Activated naive CD4-positive, alpha-beta T cell treated with anti-CD3 and anti-CD28 coated beads for 36 hours (primary cell): ENCODE results near the gene ERC2. TPM values are rescaled to one million over a fixed set of nuclear protein-coding genes. Genes with fewer than 3 reads are reported as not detected.
A peak's percentile ranks its signal among the peaks of the same experiment; 100 is the strongest.

Experiments
- CTCF ChIA-PET: fragments of 350-600 bp; sonication (Branson Sonifier 250); formaldehyde crosslinking; loops from one replicate; lab custom pipeline; 2021; ENCODE audit warnings: antibody characterized with exemption; lab: Charles Lee
- DNase-seq: peaks from one replicate; pipeline ENCODE4 v3.0.0-alpha.2; 2020
- H3K27ac Mint-ChIP-seq: one replicate; pipeline ENCODE4 v1.8.0; 2021; ENCODE audit warnings: mild to moderate bottlenecking, mixed read lengths
- H3K27me3 Mint-ChIP-seq: one replicate; pipeline ENCODE4 v1.8.0; 2021; ENCODE audit warnings: low read depth, mixed read lengths
- H3K36me3 Mint-ChIP-seq: one replicate; pipeline ENCODE4 v1.8.0; 2021; ENCODE audit warnings: low read depth, mixed read lengths
- H3K4me1 Mint-ChIP-seq: one replicate; pipeline ENCODE4 v1.8.0; 2021; ENCODE audit warnings: low read depth, mixed read lengths
- H3K4me3 Mint-ChIP-seq: one replicate; pipeline ENCODE4 v1.8.0; 2021; ENCODE audit warnings: mild to moderate bottlenecking, moderate library complexity, mixed read lengths
- H3K9me3 Mint-ChIP-seq: one replicate; pipeline ENCODE4 v1.8.0; 2021; ENCODE audit warnings: mixed read lengths
- intact Hi-C: fragments of 100-400 bp; cut with micrococcal nuclease; formaldehyde crosslinking; loops from one replicate; pipeline ENCODE4 v1.15.1; 2023
- total RNA-seq, 2 experiments: library from RNA; stranded (reverse); gene quantifications; one replicate each; pipeline ENCODE4 v1.2.3, GENCODE V29; 2021

ERC2 gene
- total RNA-seq, 2 experiments from 2014 or later = 0.12 TPM; not detected in 1

DNA sequence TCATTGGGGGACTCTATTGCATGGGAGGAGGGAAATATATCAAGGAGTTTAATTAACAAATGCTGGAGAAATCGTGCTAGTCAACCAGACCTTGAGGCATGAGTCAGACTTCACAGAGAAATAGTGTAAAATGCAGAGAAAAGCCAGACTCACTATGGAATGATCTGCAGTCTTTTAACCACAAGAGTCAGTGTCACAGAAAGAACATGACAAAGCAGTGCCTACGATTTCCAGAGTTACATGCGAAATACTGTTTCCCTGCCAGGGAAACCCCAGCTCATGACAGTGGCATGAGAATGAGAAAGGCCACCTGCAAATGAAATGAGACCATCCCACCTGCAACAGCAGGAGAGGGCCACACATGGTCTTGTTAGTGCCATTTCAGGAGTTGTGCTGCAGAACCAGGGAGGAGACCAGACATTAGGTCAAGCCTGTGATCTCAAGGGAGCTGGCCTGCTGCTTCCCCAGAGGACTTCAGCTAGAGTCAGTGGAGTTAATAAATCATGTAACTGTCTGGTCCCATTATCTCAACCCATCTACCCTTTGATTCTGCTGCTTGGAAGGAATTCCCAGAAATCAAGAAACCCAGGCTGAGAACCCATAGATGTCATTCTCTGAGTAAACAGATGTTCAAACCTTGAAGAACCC lies 79.0 kb downstream of the ERC2 start:
- Mint-ChIP-seq H3K9me3 (no peaks in the 10 kb centered on the region), H3K4me1 (peaks cover 18% of the 10 kb centered on the region), H3K27ac (peak overlapping the region; percentile 61), H3K36me3 (no peaks in the 10 kb centered on the region), H3K27me3 (peaks cover 9% of the 10 kb centered on the region), H3K4me3 (no peak overlapping the region)
- intact Hi-C loops = no loop called here
- CTCF ChIA-PET = interaction anchor here (1.3 kb wide), 1 partner anchor 49 kb away, joined by 3 read pairs; no protein-coding TSS in a partner anchor
- peak; percentile 22 for DNase-seq

DNA sequence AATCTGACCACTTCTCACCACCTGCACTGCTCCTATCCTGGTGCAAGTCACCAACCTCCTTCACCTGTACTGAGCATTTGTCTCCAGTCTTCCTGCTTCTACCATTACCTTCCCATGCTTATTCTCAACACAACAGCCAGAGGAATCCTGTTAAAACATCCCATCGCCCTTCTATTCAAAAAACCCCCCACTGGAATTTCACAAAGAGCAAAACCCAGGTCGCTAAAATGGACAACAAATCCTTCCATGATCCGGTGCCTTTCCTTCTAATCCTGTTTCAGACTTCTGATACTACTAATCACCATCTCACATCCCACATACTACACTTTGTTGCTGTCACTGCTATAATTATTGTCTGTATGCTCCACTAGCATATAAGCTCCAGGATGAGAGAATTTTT lies 85.2 kb downstream of the ERC2 start:
- H3K27me3 Mint-ChIP-seq = peaks cover 6% of the 10 kb centered on the region
- intact Hi-C loops = no loop called here
- no peak overlapping the region for H3K4me3 Mint-ChIP-seq
- DNase-seq = no peak
- CTCF ChIA-PET = no interaction called here
- no peak overlapping the region for H3K27ac Mint-ChIP-seq
- H3K9me3 Mint-ChIP-seq = no peaks in the 10 kb centered on the region
- H3K36me3 Mint-ChIP-seq = no peaks in the 10 kb centered on the region
- H3K4me1 Mint-ChIP-seq = no peaks in the 10 kb centered on the region

DNA sequence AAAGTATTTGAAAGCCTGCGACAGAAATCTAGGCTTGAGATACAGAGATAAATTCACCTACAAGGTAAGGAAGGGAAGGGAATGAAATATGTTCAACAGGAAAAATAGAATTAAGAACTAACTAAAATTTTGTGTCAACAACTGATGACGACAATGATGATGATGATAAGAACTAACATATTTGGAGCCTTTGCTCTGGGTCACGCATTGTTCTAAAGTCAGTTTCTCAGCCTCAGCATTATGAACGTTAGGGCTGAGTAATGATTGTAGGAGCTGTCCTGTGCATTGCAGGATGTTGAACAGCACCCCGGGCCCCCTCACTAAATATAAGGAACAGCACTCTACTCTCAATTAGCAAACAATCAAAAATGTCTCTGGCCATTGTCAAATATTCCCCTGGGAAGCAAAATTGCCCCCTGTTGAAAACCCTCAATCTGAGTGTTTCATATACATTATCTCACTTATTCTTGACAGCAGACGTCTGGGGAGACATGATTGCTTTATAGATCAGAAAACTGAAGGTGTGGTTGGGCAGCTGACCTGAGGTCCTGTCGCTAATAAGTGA lies 88.5 kb downstream of the ERC2 start:
- Mint-ChIP-seq H3K9me3 (peaks cover 8% of the 10 kb centered on the region), H3K4me1 (no peaks in the 10 kb centered on the region), H3K27me3 (peaks cover 6% of the 10 kb centered on the region), H3K36me3 (no peaks in the 10 kb centered on the region), H3K27ac (no peak overlapping the region), H3K4me3 (no peak overlapping the region)
- no peak for DNase-seq
- CTCF ChIA-PET = no interaction called here
- intact Hi-C loops = no loop called here

DNA sequence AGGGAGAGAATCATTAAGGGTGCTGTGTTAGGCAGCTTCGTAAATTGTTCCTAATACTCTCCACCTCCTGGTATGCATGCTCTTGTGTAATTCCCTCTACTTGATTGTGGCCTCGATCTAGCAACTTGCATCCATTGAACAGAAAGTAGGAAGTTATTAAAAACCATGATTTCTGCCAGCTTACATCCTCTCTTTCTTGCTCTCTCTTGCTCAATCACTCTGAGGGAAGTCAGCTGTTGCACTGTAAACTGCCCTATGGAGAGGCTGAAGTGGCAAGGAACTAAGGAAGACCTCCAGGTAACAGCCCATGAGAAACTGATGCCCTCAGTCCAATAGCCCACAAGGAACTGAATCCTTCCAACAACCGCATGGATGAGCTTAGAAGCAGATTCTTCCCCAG lies 92.6 kb downstream of the ERC2 start:
- H3K27me3 Mint-ChIP-seq = peaks cover 10% of the 10 kb centered on the region
- intact Hi-C loops = no loop called here
- H3K9me3 Mint-ChIP-seq = peaks cover 8% of the 10 kb centered on the region
- CTCF ChIA-PET = no interaction called here
- no peaks in the 10 kb centered on the region for H3K4me1 Mint-ChIP-seq
- no peak overlapping the region for H3K4me3 Mint-ChIP-seq
- no peaks in the 10 kb centered on the region for H3K36me3 Mint-ChIP-seq
- DNase-seq = no peak
- H3K27ac Mint-ChIP-seq = no peak overlapping the region

DNA sequence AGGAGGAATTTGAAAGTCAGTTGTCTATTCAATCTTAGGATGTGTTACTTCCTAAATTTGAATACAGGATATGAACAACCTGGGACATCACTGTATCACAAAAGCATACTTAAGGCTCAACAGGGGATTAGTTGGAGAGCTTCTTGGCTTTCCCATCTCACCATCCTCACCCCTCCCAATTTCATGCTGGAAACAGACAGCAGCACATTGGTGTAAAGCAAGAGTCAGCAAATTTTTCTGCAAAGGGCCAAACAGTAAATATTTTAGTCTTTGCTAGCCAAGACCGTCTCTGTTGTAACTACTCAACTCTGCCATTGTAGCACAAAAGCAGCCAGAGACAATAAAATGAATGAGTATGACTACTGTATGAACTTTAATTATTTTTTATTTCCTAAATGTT lies 94.9 kb downstream of the ERC2 start:
- no peak overlapping the region for H3K27ac Mint-ChIP-seq
- peaks cover 8% of the 10 kb centered on the region for H3K9me3 Mint-ChIP-seq
- CTCF ChIA-PET = no interaction called here
- peaks cover 4% of the 10 kb centered on the region for H3K27me3 Mint-ChIP-seq
- no peaks in the 10 kb centered on the region for H3K4me1 Mint-ChIP-seq
- intact Hi-C loops = no loop called here
- DNase-seq = no peak
- no peak overlapping the region for H3K4me3 Mint-ChIP-seq
- no peaks in the 10 kb centered on the region for H3K36me3 Mint-ChIP-seq

DNA sequence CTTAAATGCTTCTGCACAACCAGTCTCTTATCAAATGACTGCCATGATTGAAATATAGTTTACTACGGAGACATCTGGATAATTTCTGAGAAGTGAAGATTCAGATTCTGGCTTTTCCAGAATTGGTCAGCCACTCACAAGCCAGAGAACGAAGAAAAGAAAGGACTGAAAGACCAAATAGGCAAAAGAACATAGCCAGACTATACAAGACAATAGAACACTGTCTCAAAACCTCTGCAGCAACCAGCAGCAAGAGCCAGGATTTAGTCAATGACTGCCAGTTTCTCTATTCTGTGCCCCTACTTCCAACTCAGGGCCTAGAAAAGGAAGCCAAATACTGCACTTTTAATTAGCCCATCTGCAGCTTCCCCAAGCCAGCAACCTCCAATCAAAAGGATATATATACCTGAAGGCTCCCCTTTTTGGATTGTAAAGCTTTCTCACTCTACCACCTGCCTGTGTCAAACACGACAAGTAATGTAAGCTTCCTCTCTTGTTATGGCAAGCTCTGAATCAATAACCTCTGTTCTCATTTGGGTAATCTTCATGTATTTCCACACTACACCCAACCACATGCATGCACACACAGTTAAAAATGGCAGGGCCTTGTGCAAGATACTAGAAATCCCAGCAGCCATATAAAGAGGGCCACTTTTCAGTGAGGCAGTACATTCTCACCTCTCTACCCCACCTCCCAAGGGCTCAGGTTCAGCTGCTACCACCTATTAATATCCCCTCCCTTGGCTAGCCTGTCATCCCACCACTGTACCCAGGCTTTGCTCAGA lies 97.1 kb downstream of the ERC2 start:
- no peaks in the 10 kb centered on the region for H3K4me1 Mint-ChIP-seq
- intact Hi-C loops = no loop called here
- H3K36me3 Mint-ChIP-seq = no peaks in the 10 kb centered on the region
- peaks cover 6% of the 10 kb centered on the region for H3K9me3 Mint-ChIP-seq
- CTCF ChIA-PET = no interaction called here
- peaks cover 4% of the 10 kb centered on the region for H3K27me3 Mint-ChIP-seq
- DNase-seq = no peak
- no peak overlapping the region for H3K27ac Mint-ChIP-seq
- no peak overlapping the region for H3K4me3 Mint-ChIP-seq

DNA sequence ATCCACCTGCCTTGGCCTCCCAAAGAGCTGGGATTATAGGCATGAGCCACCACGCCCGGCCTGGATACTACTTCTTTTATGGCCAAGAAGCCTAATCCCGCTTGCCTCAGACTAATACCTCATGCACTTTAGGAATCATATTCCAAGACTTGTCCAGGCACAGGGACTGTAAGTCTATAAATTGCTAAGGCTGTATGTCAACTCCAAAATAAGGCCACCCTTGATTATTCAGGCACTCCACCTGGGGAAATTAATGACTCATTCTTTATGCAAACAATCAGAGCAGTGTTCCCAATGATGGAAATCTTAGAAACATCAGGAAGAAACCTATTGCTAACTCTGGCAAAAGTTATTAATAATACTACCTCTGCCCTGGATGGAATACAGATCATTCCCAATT lies 98.4 kb downstream of the ERC2 start:
- no peak overlapping the region for H3K4me3 Mint-ChIP-seq
- intact Hi-C loops = no loop called here
- H3K36me3 Mint-ChIP-seq = no peaks in the 10 kb centered on the region
- H3K9me3 Mint-ChIP-seq = no peaks in the 10 kb centered on the region
- no peak overlapping the region for H3K27ac Mint-ChIP-seq
- no peaks in the 10 kb centered on the region for H3K4me1 Mint-ChIP-seq
- DNase-seq = no peak
- peaks cover 4% of the 10 kb centered on the region for H3K27me3 Mint-ChIP-seq
- CTCF ChIA-PET = no interaction called here

DNA sequence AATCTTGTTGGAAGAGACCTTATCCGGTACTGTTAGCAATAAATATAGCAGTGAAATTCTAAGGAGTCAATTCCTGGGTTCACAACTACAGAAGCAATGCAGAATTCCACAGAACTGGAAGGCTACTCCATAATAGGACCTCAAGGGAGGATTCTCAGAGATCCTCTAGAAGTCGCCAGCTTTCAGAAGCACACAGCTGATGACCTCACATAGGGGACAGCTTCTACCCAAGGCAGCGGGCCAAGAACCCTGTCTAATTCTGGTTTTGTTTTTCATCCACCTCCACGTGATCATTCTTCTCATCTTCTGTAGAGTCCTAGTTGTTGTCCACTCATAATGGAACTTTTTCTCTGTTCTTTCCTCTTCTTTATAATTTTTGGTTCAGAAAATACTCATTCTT lies 99.4 kb downstream of the ERC2 start:
- H3K27ac Mint-ChIP-seq = no peak overlapping the region
- CTCF ChIA-PET = no interaction called here
- H3K4me1 Mint-ChIP-seq = no peaks in the 10 kb centered on the region
- intact Hi-C loops = no loop called here
- no peak for DNase-seq
- H3K36me3 Mint-ChIP-seq = no peaks in the 10 kb centered on the region
- H3K9me3 Mint-ChIP-seq = no peaks in the 10 kb centered on the region
- peaks cover 4% of the 10 kb centered on the region for H3K27me3 Mint-ChIP-seq
- H3K4me3 Mint-ChIP-seq = no peak overlapping the region

DNA sequence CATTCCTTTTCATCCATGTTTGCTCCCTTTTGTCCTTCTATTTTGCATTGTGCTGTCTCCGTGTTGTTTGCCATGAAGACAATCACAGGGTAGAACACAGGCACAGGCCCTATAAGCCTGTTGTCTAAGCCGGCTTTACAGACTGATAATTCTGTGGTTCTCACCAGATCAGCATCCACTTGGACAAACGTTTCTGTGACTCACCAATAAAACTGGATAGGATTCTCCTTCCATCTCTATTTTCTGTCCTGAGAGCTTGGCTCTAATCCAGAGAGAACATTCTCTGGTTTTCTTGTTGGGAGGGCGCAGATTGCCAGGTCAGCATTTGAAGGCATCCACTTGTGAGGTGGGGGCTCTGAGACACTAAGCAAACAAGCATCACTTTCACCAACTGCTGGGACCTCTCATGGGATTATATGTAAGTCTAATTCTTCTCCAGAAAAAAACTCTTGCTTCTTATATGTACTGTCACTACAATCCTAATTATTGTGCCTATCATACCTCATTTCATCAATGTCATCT lies 101.6 kb downstream of the ERC2 start:
- H3K36me3 Mint-ChIP-seq = no peaks in the 10 kb centered on the region
- no peak for DNase-seq
- H3K4me3 Mint-ChIP-seq = no peak overlapping the region
- CTCF ChIA-PET = no interaction called here
- H3K27ac Mint-ChIP-seq = no peak overlapping the region
- H3K4me1 Mint-ChIP-seq = no peaks in the 10 kb centered on the region
- H3K27me3 Mint-ChIP-seq = peaks cover 2% of the 10 kb centered on the region
- H3K9me3 Mint-ChIP-seq = no peaks in the 10 kb centered on the region
- intact Hi-C loops = no loop called here

DNA sequence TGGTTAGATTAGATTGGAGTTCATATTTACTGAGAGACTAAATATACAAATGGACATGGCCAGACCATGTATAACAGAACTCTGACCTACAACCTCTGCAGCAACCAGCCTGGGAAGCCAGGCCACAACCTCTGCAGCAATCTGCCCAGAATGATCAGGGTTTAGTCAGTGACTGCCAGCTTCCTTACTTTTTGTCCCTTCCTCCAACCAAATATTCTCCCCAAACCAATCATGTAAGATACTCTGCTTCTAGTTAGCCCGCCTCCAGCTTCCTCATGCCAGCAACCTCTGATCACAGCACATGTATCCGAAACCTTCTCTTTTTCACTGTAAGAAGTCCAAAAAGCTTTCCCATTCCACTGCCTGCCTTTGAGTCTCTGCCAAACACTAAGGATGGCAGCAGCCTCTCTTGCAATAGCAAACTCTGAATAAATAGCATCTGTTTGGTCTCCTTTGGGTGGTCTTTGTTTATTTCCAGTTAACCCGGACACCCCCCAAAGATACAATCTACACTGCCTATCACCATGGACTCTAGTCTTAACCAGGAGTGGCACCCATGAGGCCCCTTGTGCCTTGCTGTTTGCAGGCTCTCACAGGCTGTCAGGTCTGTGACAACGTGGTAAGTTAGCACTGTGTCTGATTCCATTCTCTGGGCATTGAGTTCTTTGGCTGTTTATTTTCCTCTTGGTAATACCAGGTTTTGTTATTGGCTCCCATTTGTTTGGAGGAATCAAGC lies 102.2 kb downstream of the ERC2 start:
- H3K4me3 Mint-ChIP-seq = no peak overlapping the region

DNA sequence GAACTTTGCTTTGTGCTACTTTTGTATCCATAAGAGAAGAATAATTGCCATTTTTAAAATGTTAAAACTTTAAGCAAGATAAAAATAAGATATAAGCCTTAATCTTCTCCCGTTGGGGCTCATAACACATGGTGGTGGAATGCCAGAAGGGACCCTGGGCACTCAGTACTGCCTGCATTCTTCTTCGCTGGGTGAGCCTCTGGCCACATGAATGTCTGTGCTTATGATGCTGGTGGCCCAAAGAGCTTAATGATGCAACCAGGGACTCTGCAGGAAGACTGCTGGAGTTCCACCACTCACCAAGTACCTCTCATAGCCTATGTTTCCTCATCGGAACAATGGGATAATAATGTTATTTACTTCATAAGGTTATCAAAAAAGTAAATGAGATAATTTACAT lies 103.6 kb downstream of the ERC2 start:
- Mint-ChIP-seq H3K4me1 (no peaks in the 10 kb centered on the region), H3K4me3 (no peak overlapping the region), H3K36me3 (no peaks in the 10 kb centered on the region), H3K27ac (no peak overlapping the region), H3K27me3 (peaks cover 7% of the 10 kb centered on the region), H3K9me3 (no peaks in the 10 kb centered on the region)
- CTCF ChIA-PET = interaction anchor here (0.9 kb wide), 1 partner anchor 17 kb away, joined by 3 read pairs; no protein-coding TSS in a partner anchor
- DNase-seq = no peak
- intact Hi-C loops = no loop called here

More for the DNA sequence above, 102.2 kb downstream of the ERC2 start:
- CTCF ChIA-PET = no interaction called here
- Mint-ChIP-seq H3K27ac (no peak overlapping the region), H3K27me3 (peaks cover 4% of the 10 kb centered on the region), H3K4me1 (no peaks in the 10 kb centered on the region), H3K9me3 (no peaks in the 10 kb centered on the region), H3K36me3 (no peaks in the 10 kb centered on the region)
- DNase-seq = no peak
- intact Hi-C loops = no loop called here

DNA sequence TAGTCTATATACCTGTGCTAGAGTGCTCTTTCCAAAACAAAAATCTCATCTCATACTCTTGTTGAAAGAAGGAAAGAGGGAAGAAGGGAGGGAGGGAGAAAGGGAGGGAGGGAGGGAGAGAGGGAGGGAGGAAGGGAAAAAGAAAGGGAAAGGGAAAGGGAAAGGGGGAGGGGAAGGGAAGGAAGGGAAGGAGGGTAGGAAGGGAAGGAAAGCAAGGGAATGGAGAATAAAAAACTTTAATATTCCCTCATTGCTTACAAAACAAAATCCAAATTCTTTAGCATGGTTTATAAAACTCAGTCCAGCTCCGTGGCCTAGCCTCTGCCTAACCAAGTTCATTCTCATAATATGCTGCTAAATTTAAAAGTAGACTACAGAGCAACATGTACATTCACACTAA lies 104.5 kb downstream of the ERC2 start:
- intact Hi-C loops = no loop called here
- Mint-ChIP-seq H3K27me3 (peaks cover 7% of the 10 kb centered on the region), H3K4me1 (no peaks in the 10 kb centered on the region), H3K27ac (no peak overlapping the region), H3K4me3 (no peak overlapping the region), H3K36me3 (no peaks in the 10 kb centered on the region), H3K9me3 (no peaks in the 10 kb centered on the region)
- CTCF ChIA-PET = no interaction called here
- DNase-seq = no peak
